ENCODE data around the gene PRKD2. TPM values are rescaled to one million over a fixed set of nuclear protein-coding genes. Genes with fewer than 3 reads are reported as not detected.

Gene PRKD2
- total RNA-seq, 1 experiment from 2014 or later: 30.4 TPM

DNA sequence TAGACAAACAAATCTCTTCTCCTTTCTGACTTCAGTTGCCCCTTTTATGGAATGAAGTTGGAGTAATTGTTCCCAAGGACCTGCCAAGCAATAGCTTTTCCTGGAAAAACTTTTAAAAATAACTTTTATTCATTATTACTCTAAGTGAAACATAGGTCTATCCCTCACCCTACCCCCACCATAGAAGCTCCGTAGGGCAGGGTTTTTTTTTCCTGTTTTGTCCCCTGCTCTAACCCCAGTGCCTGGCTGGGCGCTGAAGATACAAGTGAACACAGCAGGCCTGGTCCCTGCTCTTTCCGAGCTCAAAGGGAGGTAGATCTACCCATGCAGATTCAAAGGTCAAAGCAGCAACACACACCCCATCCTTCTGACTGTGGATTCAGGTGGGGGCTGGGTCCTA, 72.2 kb downstream of the PRKD2 start:
- no peak for DNase-seq (ENCODE audit: unreplicated experiment)
- TF ChIP-seq, protein P1, sequence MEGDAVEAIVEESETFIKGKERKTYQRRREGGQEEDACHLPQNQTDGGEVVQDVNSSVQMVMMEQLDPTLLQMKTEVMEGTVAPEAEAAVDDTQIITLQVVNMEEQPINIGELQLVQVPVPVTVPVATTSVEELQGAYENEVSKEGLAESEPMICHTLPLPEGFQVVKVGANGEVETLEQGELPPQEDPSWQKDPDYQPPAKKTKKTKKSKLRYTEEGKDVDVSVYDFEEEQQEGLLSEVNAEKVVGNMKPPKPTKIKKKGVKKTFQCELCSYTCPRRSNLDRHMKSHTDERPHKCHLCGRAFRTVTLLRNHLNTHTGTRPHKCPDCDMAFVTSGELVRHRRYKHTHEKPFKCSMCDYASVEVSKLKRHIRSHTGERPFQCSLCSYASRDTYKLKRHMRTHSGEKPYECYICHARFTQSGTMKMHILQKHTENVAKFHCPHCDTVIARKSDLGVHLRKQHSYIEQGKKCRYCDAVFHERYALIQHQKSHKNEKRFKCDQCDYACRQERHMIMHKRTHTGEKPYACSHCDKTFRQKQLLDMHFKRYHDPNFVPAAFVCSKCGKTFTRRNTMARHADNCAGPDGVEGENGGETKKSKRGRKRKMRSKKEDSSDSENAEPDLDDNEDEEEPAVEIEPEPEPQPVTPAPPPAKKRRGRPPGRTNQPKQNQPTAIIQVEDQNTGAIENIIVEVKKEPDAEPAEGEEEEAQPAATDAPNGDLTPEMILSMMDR (IDR thresholded peaks at IDR 0.05; ENCODE audit: unreplicated experiment): no peak
- ChIA-PET POLR2A (interaction anchor here (1.4 kb wide), 1 partner anchor 13 kb away, joined by 4 read pairs; no protein-coding TSS in a partner anchor), CTCF (interaction anchor here (0.6 to 1.1 kb wide), 3 partner anchors 59 to 571 kb away, joined by 3 to 4 read pairs (median 4); no protein-coding TSS in a partner anchor)
- Mint-ChIP-seq H3K4me3 (ENCODE audit: unreplicated experiment) (no peak overlapping the region), H3K9me3 (ENCODE audit: unreplicated experiment) (no peaks in the 10 kb centered on the region), H3K36me3 (ENCODE audit: insufficient read depth, unreplicated experiment) (no peaks in the 10 kb centered on the region), H3K4me1 (ENCODE audit: insufficient read depth, unreplicated experiment) (no peaks in the 10 kb centered on the region), H3K27ac (ENCODE audit: low read depth, unreplicated experiment) (no peak overlapping the region), H3K27me3 (ENCODE audit: insufficient read depth, unreplicated experiment) (peaks cover 23% of the 10 kb centered on the region)
- intact Hi-C loops (cut with micrococcal nuclease): no loop called here
- no TSS peak for BruUV-seq (replicated peaks)

GRCh38 chr19:46640656-46641055, 76.3 kb downstream of the PRKD2 start:
- ChIA-PET CTCF (interaction anchor here (0.6 to 1.3 kb wide), 3 partner anchors 21 to 351 kb away, joined by 3 to 4 read pairs (median 3); no protein-coding TSS in a partner anchor), POLR2A (no interaction called here)
- Mint-ChIP-seq H3K9me3 (ENCODE audit: unreplicated experiment) (no peaks in the 10 kb centered on the region), H3K4me3 (ENCODE audit: unreplicated experiment) (peak overlapping the region; percentile 22), H3K36me3 (ENCODE audit: insufficient read depth, unreplicated experiment) (no peaks in the 10 kb centered on the region), H3K27ac (ENCODE audit: low read depth, unreplicated experiment) (no peak overlapping the region), H3K4me1 (ENCODE audit: insufficient read depth, unreplicated experiment) (no peaks in the 10 kb centered on the region), H3K27me3 (ENCODE audit: insufficient read depth, unreplicated experiment) (peaks cover 11% of the 10 kb centered on the region)
- no peak for DNase-seq (ENCODE audit: unreplicated experiment)
- intact Hi-C loops (cut with micrococcal nuclease): no loop called here
- TF ChIP-seq, protein P1 (IDR thresholded peaks at IDR 0.05; ENCODE audit: unreplicated experiment): no peak
- BruUV-seq (replicated peaks): no TSS peak

GRCh38 chr19:46639358-46640182, 77.3 kb downstream of the PRKD2 start:
- no peaks in the 10 kb centered on the region for H3K4me1 Mint-ChIP-seq (ENCODE audit: insufficient read depth, unreplicated experiment)
- ChIA-PET POLR2A (interaction anchor here (0.9 kb wide), 1 partner anchor 10 kb away, joined by 6 read pairs; no protein-coding TSS in a partner anchor), CTCF (interaction anchor here (0.6 to 0.9 kb wide), 3 partner anchors 11 to 66 kb away, joined by 3 to 5 read pairs (median 3); no protein-coding TSS in a partner anchor)
- no TSS peak for BruUV-seq (replicated peaks)
- peaks cover 11% of the 10 kb centered on the region for H3K27me3 Mint-ChIP-seq (ENCODE audit: insufficient read depth, unreplicated experiment)
- intact Hi-C loops (cut with micrococcal nuclease): no loop called here
- no peaks in the 10 kb centered on the region for H3K36me3 Mint-ChIP-seq (ENCODE audit: insufficient read depth, unreplicated experiment)
- H3K9me3 Mint-ChIP-seq (ENCODE audit: unreplicated experiment): no peaks in the 10 kb centered on the region
- no peak for DNase-seq (ENCODE audit: unreplicated experiment)
- H3K4me3 Mint-ChIP-seq (ENCODE audit: unreplicated experiment): no peak overlapping the region
- H3K27ac Mint-ChIP-seq (ENCODE audit: low read depth, unreplicated experiment): no peak overlapping the region
- TF ChIP-seq, protein P1 (IDR thresholded peaks at IDR 0.05; ENCODE audit: unreplicated experiment): no peak

DNA sequence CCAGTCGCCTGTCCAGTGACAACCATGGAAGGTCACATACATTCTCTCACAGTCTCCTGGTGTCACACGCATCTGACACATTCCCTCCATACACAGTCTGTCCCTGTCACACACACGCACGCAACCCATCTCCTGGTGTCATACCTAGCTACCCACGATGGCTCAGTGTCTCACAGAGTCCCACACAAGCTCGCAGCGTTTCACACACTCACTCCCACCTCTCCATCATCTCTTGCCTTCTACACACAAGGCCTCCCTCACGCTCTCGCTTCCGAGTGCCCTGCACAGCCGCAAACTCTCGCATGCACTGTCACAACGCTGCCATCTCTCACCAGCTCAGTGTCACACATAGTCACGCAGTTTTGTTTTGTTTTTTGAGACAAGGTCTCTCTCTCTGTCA, 79.7 kb downstream of the PRKD2 start:
- no peaks in the 10 kb centered on the region for H3K36me3 Mint-ChIP-seq (ENCODE audit: insufficient read depth, unreplicated experiment)
- no peaks in the 10 kb centered on the region for H3K9me3 Mint-ChIP-seq (ENCODE audit: unreplicated experiment)
- peaks cover 21% of the 10 kb centered on the region for H3K27me3 Mint-ChIP-seq (ENCODE audit: insufficient read depth, unreplicated experiment)
- ChIA-PET POLR2A (no interaction called here), CTCF (interaction anchor here (1.0 to 1.3 kb wide), 3 partner anchors 10 to 24 kb away, joined by 3 to 6 read pairs (median 3); partner anchors contain the start of gene DACT3)
- TF ChIP-seq, protein P1 (IDR thresholded peaks at IDR 0.05; ENCODE audit: unreplicated experiment): no peak
- H3K27ac Mint-ChIP-seq (ENCODE audit: low read depth, unreplicated experiment): no peak overlapping the region
- BruUV-seq (replicated peaks): no TSS peak
- no peak for DNase-seq (ENCODE audit: unreplicated experiment)
- intact Hi-C loops (cut with micrococcal nuclease): no loop called here
- peaks cover 6% of the 10 kb centered on the region for H3K4me1 Mint-ChIP-seq (ENCODE audit: insufficient read depth, unreplicated experiment)
- H3K4me3 Mint-ChIP-seq (ENCODE audit: unreplicated experiment): no peak overlapping the region
